ENCODE measurements around the gene SCAP. TPM values are rescaled to one million over a fixed set of nuclear protein-coding genes. Genes with fewer than 3 reads are reported as not detected.

SCAP gene
- total and polyA plus RNA-seq, 2 donors (not counting 1 experiment from before 2014, with no cell fraction given): 55.8 to 113 TPM

- ATAC-seq (ENCODE audit: low read depth) (no peak), DNase-seq (no peak)
- Histone ChIP-seq H3K4me1 (ENCODE audit: control insufficient read depth in 2 of 2, insufficient read depth in 2 of 2, low read length in 2 of 2) (no peaks in the 10 kb centered on the region), H4K20me1 (ENCODE audit: control insufficient read depth, insufficient read depth, low read length, poor library complexity, severe bottlenecking) (no peaks in the 10 kb centered on the region), H3K27ac (ENCODE audit: low read length in 2 of 2) (no peak overlapping the region), H3K4me3 (ENCODE audit: control extremely low read depth in 1 of 5, extremely low read depth in 1 of 5, insufficient read depth in 1 of 5, low read depth in 2 of 5, low read length in 4 of 5) (no peak overlapping the region), H3K4me2 (replicated peaks; ENCODE audit: low read depth, low read length, poor library complexity, severe bottlenecking) (no peak overlapping the region), H3K79me2 (ENCODE audit: control insufficient read depth, insufficient read depth, low read length) (peaks cover 15% of the 10 kb centered on the region), H3K27me3 (replicated peaks in 1 of 4; ENCODE audit: control extremely low read depth in 1 of 4, control insufficient read depth in 3 of 4, insufficient read depth in 4 of 4, low read length in 3 of 4) (no peaks in the 10 kb centered on the region), H3K9ac (ENCODE audit: low read length) (no peak overlapping the region), H3K36me3 (replicated peaks in 1 of 2; ENCODE audit: control extremely low read depth in 1 of 2, control insufficient read depth in 1 of 2, extremely low read depth in 1 of 2, insufficient read depth in 2 of 2, low read length in 1 of 2) (peaks cover 2 to 66% of the 10 kb centered on the region in 2 experiments), H2AFZ (ENCODE audit: insufficient read depth, low read depth, low read length, poor library complexity, severe bottlenecking) (no peak overlapping the region), H3K9me3 (ENCODE audit: control extremely low read depth in 1 of 3, control insufficient read depth in 2 of 3, insufficient read depth in 1 of 3, low read length in 2 of 3) (no peaks in the 10 kb centered on the region)
- H3K27ac Mint-ChIP-seq: no peak overlapping the region
- WGBS (ENCODE audit: insufficient coverage): 100% methylated on average over 2 of the region's 2 CpGs
- no peak overlapping the region for H3K4me3 Mint-ChIP-seq
- no peaks in the 10 kb centered on the region for H3K4me1 Mint-ChIP-seq
- H3K27me3 Mint-ChIP-seq: no peaks in the 10 kb centered on the region
- intact Hi-C loops (cut with micrococcal nuclease): no loop called here
- no peak for TF ChIP-seq CTCF (IDR thresholded peaks at IDR 0.05)
- TF ChIP-seq EZH2 (IDR thresholded peaks at IDR 0.05; ENCODE audit: borderline replicate concordance, insufficient read depth, low read depth, low read length, poor library complexity, severe bottlenecking): no peak
- no peaks in the 10 kb centered on the region for H3K9me3 Mint-ChIP-seq (ENCODE audit: insufficient read depth)
- ChIA-PET CTCF (interaction anchor here (2.4 kb wide), 1 partner anchor 12 kb away, joined by 6 read pairs; no protein-coding TSS in a partner anchor), POLR2A (no interaction called here)
Measured at GRCh38 chr3:47432673-47433072, 43.1 kb downstream of the SCAP start.

- no peaks in the 10 kb centered on the region for H3K9me3 Mint-ChIP-seq (ENCODE audit: insufficient read depth)
- Histone ChIP-seq H3K79me2 (ENCODE audit: control insufficient read depth, insufficient read depth, low read length) (peaks cover 15% of the 10 kb centered on the region), H3K4me2 (replicated peaks; ENCODE audit: low read depth, low read length, poor library complexity, severe bottlenecking) (no peak overlapping the region), H3K27me3 (replicated peaks in 1 of 4; ENCODE audit: control extremely low read depth in 1 of 4, control insufficient read depth in 3 of 4, insufficient read depth in 4 of 4, low read length in 3 of 4) (no peaks in the 10 kb centered on the region), H3K9ac (ENCODE audit: low read length) (no peak overlapping the region), H3K36me3 (replicated peaks in 1 of 2; ENCODE audit: control extremely low read depth in 1 of 2, control insufficient read depth in 1 of 2, extremely low read depth in 1 of 2, insufficient read depth in 2 of 2, low read length in 1 of 2) (peaks cover 2 to 75% of the 10 kb centered on the region in 2 experiments), H3K27ac (ENCODE audit: low read length in 2 of 2) (no peak overlapping the region), H3K4me3 (ENCODE audit: control extremely low read depth in 1 of 5, extremely low read depth in 1 of 5, insufficient read depth in 1 of 5, low read depth in 2 of 5, low read length in 4 of 5) (no peak overlapping the region), H4K20me1 (ENCODE audit: control insufficient read depth, insufficient read depth, low read length, poor library complexity, severe bottlenecking) (no peaks in the 10 kb centered on the region), H2AFZ (ENCODE audit: insufficient read depth, low read depth, low read length, poor library complexity, severe bottlenecking) (no peak overlapping the region), H3K9me3 (ENCODE audit: control extremely low read depth in 1 of 3, control insufficient read depth in 2 of 3, insufficient read depth in 1 of 3, low read length in 2 of 3) (no peaks in the 10 kb centered on the region), H3K4me1 (ENCODE audit: control insufficient read depth in 2 of 2, insufficient read depth in 2 of 2, low read length in 2 of 2) (no peaks in the 10 kb centered on the region)
- WGBS (ENCODE audit: insufficient coverage): no CpG with 5 or more reads among the region's 3 CpGs
- ChIA-PET POLR2A (no interaction called here), CTCF (interaction anchor here (2.4 kb wide), 1 partner anchor 10 kb away, joined by 6 read pairs; no protein-coding TSS in a partner anchor)
- H3K27me3 Mint-ChIP-seq: no peaks in the 10 kb centered on the region
- no peak overlapping the region for H3K27ac Mint-ChIP-seq
- H3K4me1 Mint-ChIP-seq: no peaks in the 10 kb centered on the region
- H3K4me3 Mint-ChIP-seq: no peak overlapping the region
- TF ChIP-seq EZH2 (IDR thresholded peaks at IDR 0.05; ENCODE audit: borderline replicate concordance, insufficient read depth, low read depth, low read length, poor library complexity, severe bottlenecking) (no peak), CTCF (IDR thresholded peaks at IDR 0.05) (no peak)
- ATAC-seq (ENCODE audit: low read depth) (no peak), DNase-seq (no peak)
- intact Hi-C loops (cut with micrococcal nuclease): no loop called here
Measured at GRCh38 chr3:47431225-47431624, 44.5 kb downstream of the SCAP start.

Measured in B cell (primary cell).